BJ (cell line): Measurements from ENCODE around the gene OLFML1. TPM values are rescaled to one million over a fixed set of nuclear protein-coding genes. Genes with fewer than 3 reads are reported as not detected.

Experiments used
- CTCF ChIA-PET: fragments of 350-600 bp; formaldehyde crosslinking; extraction: SDS; loops from one replicate; lab custom pipeline; 2021; ENCODE audit warnings: antibody characterized with exemption, inconsistent platforms; lab: Yijun Ruan, JAX
- POLR2A ChIA-PET: fragments of 300-600 bp; sonication (Branson Sonifier 250); formaldehyde crosslinking; extraction: SDS; loops from one replicate; lab custom pipeline; 2021; ENCODE audit warnings: antibody characterized with exemption; lab: Charles Lee
- DNase-seq: peaks from one replicate; pipeline ENCODE4 v3.0.0-alpha.2; 2011; ENCODE audit warnings: low read depth
- H3K27me3 ChIP-seq: 2 replicates; pipeline ENCODE4 v1.6.0; 2011; ENCODE audit warnings: low read length; ENCODE audit not compliant: control insufficient read depth, insufficient read depth
- H3K36me3 ChIP-seq: 2 replicates; pipeline ENCODE4 v1.5.1; 2011; ENCODE audit warnings: low read length; ENCODE audit not compliant: control insufficient read depth, insufficient read depth
- H3K4me3 ChIP-seq: 2 replicates; pipeline ENCODE4 v1.5.1; 2011; ENCODE audit warnings: low read depth, mild to moderate bottlenecking, control low read depth, low read length
- polyA plus RNA-seq: library from polyadenylated mRNA; depleted of rRNA; stranded (reverse); fragments of >200 nt; gene quantifications from 2 replicates; pipeline ENCODE4 v1.2.3, GENCODE V29; 2011
- TF ChIP-seq, protein P1 (sequence below): IDR thresholded peaks from 2 replicates; pipeline ENCODE4 v1.5.1; 2011; ENCODE audit warnings: low read depth, mild to moderate bottlenecking, control low read depth, inconsistent platforms, low read length, moderate library complexity; ENCODE audit not compliant: insufficient read depth

OLFML1 gene
- polyA plus RNA-seq, 1 experiment, result 1.1 TPM

DNA sequence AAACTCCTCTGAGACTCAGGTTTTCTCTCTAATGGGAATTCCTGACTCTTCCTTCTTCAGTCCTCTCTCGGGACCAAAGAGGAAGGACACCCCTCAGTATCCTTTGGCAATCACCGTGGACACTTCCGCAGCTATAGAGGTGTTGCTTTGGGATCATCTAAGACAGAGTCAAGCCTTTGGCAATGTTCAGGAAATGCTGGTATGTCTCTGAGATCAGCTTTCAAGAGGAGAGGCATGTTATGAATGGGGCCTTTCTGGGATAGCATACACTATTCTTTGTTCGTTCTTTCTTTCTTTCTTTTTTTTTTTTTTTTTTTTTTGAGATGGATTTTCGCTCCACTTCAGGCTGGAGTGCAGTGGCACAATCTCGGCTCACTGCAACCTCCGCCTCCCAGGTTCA is 14.2 kb upstream of the OLFML1 start:
- Histone ChIP-seq H3K4me3 (no peak overlapping the region), H3K36me3 (no peaks in the 10 kb centered on the region), H3K27me3 (peaks cover 2% of the 10 kb centered on the region; the same call in 1 of the 2 replicates)
- POLR2A ChIA-PET, result no interaction called here
- CTCF ChIA-PET, result no interaction called here
- TF ChIP-seq, protein P1, sequence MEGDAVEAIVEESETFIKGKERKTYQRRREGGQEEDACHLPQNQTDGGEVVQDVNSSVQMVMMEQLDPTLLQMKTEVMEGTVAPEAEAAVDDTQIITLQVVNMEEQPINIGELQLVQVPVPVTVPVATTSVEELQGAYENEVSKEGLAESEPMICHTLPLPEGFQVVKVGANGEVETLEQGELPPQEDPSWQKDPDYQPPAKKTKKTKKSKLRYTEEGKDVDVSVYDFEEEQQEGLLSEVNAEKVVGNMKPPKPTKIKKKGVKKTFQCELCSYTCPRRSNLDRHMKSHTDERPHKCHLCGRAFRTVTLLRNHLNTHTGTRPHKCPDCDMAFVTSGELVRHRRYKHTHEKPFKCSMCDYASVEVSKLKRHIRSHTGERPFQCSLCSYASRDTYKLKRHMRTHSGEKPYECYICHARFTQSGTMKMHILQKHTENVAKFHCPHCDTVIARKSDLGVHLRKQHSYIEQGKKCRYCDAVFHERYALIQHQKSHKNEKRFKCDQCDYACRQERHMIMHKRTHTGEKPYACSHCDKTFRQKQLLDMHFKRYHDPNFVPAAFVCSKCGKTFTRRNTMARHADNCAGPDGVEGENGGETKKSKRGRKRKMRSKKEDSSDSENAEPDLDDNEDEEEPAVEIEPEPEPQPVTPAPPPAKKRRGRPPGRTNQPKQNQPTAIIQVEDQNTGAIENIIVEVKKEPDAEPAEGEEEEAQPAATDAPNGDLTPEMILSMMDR, result no peak
- no peak for DNase-seq

- H3K27me3 ChIP-seq, result peaks cover 2% of the 10 kb centered on the region; the same call in 1 of the 2 replicates
- DNase-seq, result no peak
- TF ChIP-seq, protein P1, result no peak
- H3K36me3 ChIP-seq, result no peaks in the 10 kb centered on the region
- POLR2A ChIA-PET, result no interaction called here
- H3K4me3 ChIP-seq, result no peak overlapping the region
- CTCF ChIA-PET, result interaction anchor here (2.4 kb wide), 1 partner anchor 12 kb away, joined by 4 read pairs; the partner anchor contains the start of gene OLFML1
Measured at GRCh38 chr11:7473717-7474116, 11.6 kb upstream of the OLFML1 start.

DNA sequence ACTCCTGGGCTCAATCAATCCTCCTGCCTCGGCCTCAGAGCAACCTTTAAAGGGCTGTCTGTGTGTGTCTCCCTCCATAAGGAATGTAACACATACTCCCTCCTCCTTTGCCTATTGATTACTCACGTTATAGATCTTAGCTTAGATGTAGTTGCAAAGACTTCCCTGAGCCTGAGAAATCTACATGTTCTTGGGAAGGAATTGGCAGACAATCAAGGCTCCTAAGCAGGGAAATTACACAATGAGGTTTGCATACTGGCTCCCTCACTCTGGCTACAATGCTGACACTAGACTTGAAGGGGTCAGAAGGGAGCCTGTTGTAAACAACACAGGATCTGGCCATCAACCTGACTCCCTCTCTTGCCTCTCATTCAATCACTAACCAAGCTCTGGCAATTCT is 5.2 kb upstream of the OLFML1 start:
- TF ChIP-seq, protein P1, result no peak
- no peaks in the 10 kb centered on the region for H3K36me3 ChIP-seq
- peaks cover 2% of the 10 kb centered on the region; the same call in 1 of the 2 replicates for H3K27me3 ChIP-seq
- CTCF ChIA-PET, result interaction anchor here (0.8 to 1.0 kb wide), 2 partner anchors 37 to 92 kb away, joined by 3 to 5 read pairs; no protein-coding TSS in a partner anchor
- POLR2A ChIA-PET, result no interaction called here
- no peak for DNase-seq
- no peak overlapping the region for H3K4me3 ChIP-seq

DNA sequence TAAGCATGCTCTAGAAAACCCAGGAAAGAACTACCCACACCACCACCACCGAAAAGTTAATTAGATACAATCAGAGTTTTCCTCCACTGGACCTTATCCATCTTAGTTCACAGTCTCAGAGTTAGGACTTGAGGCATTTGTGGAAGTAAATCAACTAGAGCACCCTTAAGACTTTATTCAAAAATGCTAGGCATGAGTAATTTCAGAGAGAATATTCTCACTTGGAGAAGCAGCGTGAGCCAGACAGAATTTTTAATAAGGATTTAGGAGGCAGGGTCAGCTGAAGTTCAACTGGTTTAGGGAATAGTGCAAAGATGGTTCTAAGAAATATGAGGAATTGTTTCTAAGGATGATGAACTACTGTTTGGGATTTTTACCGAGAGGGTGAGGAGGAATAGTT is 1.2 kb upstream of the OLFML1 start:
- H3K36me3 ChIP-seq, result no peaks in the 10 kb centered on the region
- H3K4me3 ChIP-seq, result no peak overlapping the region
- TF ChIP-seq, protein P1, result no peak
- CTCF ChIA-PET, result no interaction called here
- peaks cover 2% of the 10 kb centered on the region; the same call in 1 of the 2 replicates for H3K27me3 ChIP-seq
- DNase-seq, result no peak
- POLR2A ChIA-PET, result interaction anchor here (0.6 kb wide), 1 partner anchor 10 kb away, joined by 3 read pairs; no protein-coding TSS in a partner anchor

- ChIA-PET CTCF (interaction anchor here (1.5 to 2.0 kb wide), 2 partner anchors 12 to 29 kb away, joined by 4 read pairs; partner anchors contain the start of gene PPFIBP2), POLR2A (interaction anchor here (0.6 kb wide), 1 partner anchor 10 kb away, joined by 3 read pairs; no protein-coding TSS in a partner anchor)
- Histone ChIP-seq H3K36me3 (no peaks in the 10 kb centered on the region), H3K27me3 (peaks cover 2% of the 10 kb centered on the region; the same call in 1 of the 2 replicates), H3K4me3 (no peak overlapping the region)
- TF ChIP-seq, protein P1, result no peak
- DNase-seq, result no peak
Measured at GRCh38 chr11:7484645-7485044, 661 bp upstream of the OLFML1 start.
